Measurements from ENCODE around the gene ISOC2. TPM values are rescaled to one million over a fixed set of nuclear protein-coding genes. Genes with fewer than 3 reads are reported as not detected.
A peak's percentile ranks its signal among the peaks of the same experiment; 100 is the strongest.

The ISOC2 gene
- total RNA-seq, 1 donor from 2014 or later: 30.4 TPM

DNA sequence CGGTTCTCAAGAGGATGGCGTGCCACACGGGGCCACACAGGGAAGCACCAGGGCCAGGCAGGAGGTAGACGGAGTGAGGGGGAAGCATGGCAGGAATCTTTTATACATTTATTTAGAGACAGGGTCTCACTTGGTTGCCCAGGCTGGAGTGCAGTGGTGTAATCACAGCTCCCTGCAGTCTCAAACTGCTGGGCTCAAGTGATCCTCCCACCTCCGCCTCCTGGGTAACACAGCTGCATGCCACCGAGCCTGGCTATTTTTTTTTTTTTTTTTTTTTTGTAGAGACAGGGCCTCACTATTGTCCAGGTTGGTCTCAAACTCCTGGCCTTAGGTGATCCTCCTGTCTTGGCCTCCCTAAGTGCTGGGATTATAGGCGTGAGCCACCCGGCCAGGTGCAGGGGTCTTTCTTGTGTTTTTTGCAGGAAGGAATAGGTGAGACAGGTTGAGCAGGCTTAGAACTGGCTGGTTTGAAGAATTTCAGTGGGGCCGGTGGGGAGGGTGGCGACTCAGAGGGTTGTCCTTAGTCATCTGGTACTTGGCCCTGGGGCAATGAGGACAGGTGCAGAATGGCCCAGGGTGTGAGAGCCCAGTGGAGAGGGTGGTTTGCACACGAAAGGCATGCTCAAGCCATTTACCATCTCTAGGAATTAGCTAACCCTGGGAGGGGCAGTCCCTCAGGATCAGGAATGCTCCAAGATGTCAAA, 34.4 kb upstream of the ISOC2 start:
- H3K36me3 Mint-ChIP-seq (ENCODE audit: low read depth): no peaks in the 10 kb centered on the region
- H3K9me3 Mint-ChIP-seq: no peaks in the 10 kb centered on the region
- intact Hi-C loops (cut with micrococcal nuclease): no loop called here
- peaks cover 2% of the 10 kb centered on the region for H3K27me3 Mint-ChIP-seq (ENCODE audit: low read depth)
- H3K4me1 Mint-ChIP-seq (ENCODE audit: low read depth): no peaks in the 10 kb centered on the region
- no peak overlapping the region for H3K27ac Mint-ChIP-seq
- DNase-seq (ENCODE audit: low spot score): no peak
- no peak overlapping the region for H3K4me3 Mint-ChIP-seq (ENCODE audit: low read depth)

- Mint-ChIP-seq H3K36me3 (ENCODE audit: low read depth) (no peaks in the 10 kb centered on the region), H3K4me3 (ENCODE audit: low read depth) (peak overlapping the region; percentile 26), H3K4me1 (ENCODE audit: low read depth) (no peaks in the 10 kb centered on the region), H3K27me3 (ENCODE audit: low read depth) (peaks cover 2% of the 10 kb centered on the region), H3K9me3 (no peaks in the 10 kb centered on the region), H3K27ac (no peak overlapping the region)
- intact Hi-C loops (cut with micrococcal nuclease): no loop called here
- no peak for DNase-seq (ENCODE audit: low spot score)
Measured at GRCh38 chr19:55494172-55494761, 32.8 kb upstream of the ISOC2 start.

DNA sequence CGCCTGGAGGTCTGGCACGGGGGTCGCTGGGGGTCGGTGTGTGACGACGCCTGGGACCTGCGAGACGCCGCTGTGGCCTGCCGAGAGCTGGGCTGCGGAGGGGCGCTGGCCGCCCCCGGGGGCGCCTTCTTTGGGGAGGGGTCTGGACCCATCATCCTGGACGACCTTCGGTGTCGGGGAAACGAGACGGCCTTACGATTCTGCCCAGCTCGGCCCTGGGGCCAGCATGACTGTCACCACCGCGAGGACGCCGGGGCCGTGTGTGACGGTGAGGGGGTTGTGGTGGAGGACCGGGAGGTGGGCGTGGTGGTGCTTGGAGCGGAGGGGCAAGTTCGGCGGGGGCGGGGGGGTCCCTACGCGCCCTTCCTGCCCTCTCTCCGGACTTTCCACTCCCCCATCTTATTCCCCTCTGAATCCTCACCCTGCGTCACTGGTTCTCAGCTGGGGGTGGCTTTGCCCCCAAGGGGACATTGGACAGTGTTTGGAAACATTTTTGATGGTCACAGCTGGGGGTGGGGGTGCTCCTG, 32.3 kb upstream of the ISOC2 start:
- no peaks in the 10 kb centered on the region for H3K4me1 Mint-ChIP-seq (ENCODE audit: low read depth)
- no peak overlapping the region for H3K27ac Mint-ChIP-seq
- no peak overlapping the region for H3K4me3 Mint-ChIP-seq (ENCODE audit: low read depth)
- peaks cover 2% of the 10 kb centered on the region for H3K27me3 Mint-ChIP-seq (ENCODE audit: low read depth)
- intact Hi-C loops (cut with micrococcal nuclease): no loop called here
- H3K36me3 Mint-ChIP-seq (ENCODE audit: low read depth): no peaks in the 10 kb centered on the region
- DNase-seq (ENCODE audit: low spot score): no peak
- no peaks in the 10 kb centered on the region for H3K9me3 Mint-ChIP-seq

- H3K9me3 Mint-ChIP-seq: no peaks in the 10 kb centered on the region
- H3K27ac Mint-ChIP-seq: no peak overlapping the region
- H3K4me3 Mint-ChIP-seq (ENCODE audit: low read depth): no peak overlapping the region
- no peaks in the 10 kb centered on the region for H3K36me3 Mint-ChIP-seq (ENCODE audit: low read depth)
- H3K27me3 Mint-ChIP-seq (ENCODE audit: low read depth): peaks cover 2% of the 10 kb centered on the region
- DNase-seq (ENCODE audit: low spot score): no peak
- intact Hi-C loops (cut with micrococcal nuclease): no loop called here
- no peaks in the 10 kb centered on the region for H3K4me1 Mint-ChIP-seq (ENCODE audit: low read depth)
Measured at GRCh38 chr19:55493052-55493644, 31.7 kb upstream of the ISOC2 start.

DNA sequence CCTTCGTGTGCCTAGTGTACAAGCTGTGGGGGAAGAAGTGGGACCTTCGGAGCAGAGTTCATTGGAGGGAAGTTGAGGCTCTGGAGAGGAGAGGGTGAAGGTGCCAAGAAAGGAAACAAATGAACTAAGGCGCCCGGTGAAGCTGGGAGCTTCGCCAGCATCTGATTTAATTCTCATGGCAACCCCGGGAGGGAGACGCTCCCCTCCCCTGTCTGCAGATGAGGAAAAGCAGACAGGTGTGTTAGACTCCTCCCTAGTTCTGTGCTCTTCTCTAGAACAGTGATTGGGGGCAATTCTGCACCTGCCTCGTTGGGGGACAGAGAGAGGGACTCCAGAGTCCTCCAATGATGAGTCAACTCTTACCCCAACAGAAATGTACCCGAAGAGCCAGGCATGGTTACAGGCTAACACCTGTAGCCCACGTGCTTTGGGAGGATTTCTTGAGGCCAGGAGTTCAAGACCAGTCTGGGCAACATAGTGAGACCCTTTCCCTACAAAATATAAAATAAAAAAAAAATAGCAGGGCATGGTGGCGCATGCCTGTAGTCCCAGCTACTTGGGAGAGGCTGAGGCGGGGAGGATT, 31.0 kb upstream of the ISOC2 start:
- intact Hi-C loops (cut with micrococcal nuclease): no loop called here
- peaks cover 2% of the 10 kb centered on the region for H3K4me1 Mint-ChIP-seq (ENCODE audit: low read depth)
- DNase-seq (ENCODE audit: low spot score): no peak
- no peak overlapping the region for H3K4me3 Mint-ChIP-seq (ENCODE audit: low read depth)
- H3K36me3 Mint-ChIP-seq (ENCODE audit: low read depth): no peaks in the 10 kb centered on the region
- no peak overlapping the region for H3K27ac Mint-ChIP-seq
- H3K9me3 Mint-ChIP-seq: no peaks in the 10 kb centered on the region
- peaks cover 2% of the 10 kb centered on the region for H3K27me3 Mint-ChIP-seq (ENCODE audit: low read depth)

GRCh38 chr19:55491546-55492360, 30.3 kb upstream of the ISOC2 start:
- Mint-ChIP-seq H3K36me3 (ENCODE audit: low read depth) (no peaks in the 10 kb centered on the region), H3K27me3 (ENCODE audit: low read depth) (peaks cover 2% of the 10 kb centered on the region), H3K4me3 (ENCODE audit: low read depth) (no peak overlapping the region), H3K27ac (no peak overlapping the region), H3K9me3 (no peaks in the 10 kb centered on the region), H3K4me1 (ENCODE audit: low read depth) (peaks cover 8% of the 10 kb centered on the region)
- intact Hi-C loops (cut with micrococcal nuclease): no loop called here
- no peak for DNase-seq (ENCODE audit: low spot score)

- intact Hi-C loops (cut with micrococcal nuclease): no loop called here
- H3K4me1 Mint-ChIP-seq (ENCODE audit: low read depth): peaks cover 12% of the 10 kb centered on the region
Measured at GRCh38 chr19:55490478-55491432, 29.3 kb upstream of the ISOC2 start.

DNA sequence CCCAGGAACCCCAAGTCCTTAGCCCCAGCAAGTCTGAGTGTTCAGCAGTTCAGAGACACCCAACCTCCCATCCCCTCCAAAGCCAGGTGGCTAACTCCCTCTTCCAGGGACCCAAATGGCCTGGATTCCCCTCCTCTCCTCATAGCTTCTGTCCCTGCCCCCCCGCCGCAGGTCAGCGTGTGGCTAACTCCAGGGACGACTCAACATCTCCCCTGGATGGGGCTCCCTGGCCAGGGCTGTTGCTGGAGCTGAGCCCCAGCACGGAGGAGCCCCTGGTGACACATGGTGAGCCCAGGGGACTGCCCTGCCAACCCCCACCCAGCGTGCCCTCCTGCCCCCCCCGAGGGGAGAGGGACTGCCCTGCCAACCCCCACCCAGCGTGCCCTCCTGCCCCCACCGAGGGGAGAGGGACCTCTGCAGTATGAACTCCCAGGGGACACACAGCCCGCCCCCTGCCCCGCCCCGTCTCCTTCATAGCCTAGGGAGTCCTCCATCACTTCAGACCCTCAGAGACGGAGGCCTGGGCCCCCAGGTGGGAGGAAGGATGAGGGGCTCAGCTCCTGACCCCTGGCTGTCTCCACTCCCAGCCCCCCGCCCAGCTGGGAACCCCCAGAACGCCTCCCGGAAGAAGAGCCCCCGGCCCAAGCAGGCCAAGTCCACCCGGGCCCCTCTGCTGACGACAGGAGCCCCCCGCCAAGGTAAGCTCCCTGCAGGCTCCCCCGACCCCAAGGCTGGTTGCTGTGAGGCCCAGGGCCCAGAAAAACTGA, 28.5 kb upstream of the ISOC2 start:
- no peaks in the 10 kb centered on the region for H3K36me3 Mint-ChIP-seq (ENCODE audit: low read depth)
- intact Hi-C loops (cut with micrococcal nuclease): no loop called here
- no peak overlapping the region for H3K4me3 Mint-ChIP-seq (ENCODE audit: low read depth)
- H3K4me1 Mint-ChIP-seq (ENCODE audit: low read depth): peaks cover 12% of the 10 kb centered on the region
- H3K27ac Mint-ChIP-seq: no peak overlapping the region
- no peak for DNase-seq (ENCODE audit: low spot score)
- H3K9me3 Mint-ChIP-seq: no peaks in the 10 kb centered on the region
- H3K27me3 Mint-ChIP-seq (ENCODE audit: low read depth): peaks cover 2% of the 10 kb centered on the region

More at GRCh38 chr19:55490478-55491432, 29.3 kb upstream of the ISOC2 start:
- Mint-ChIP-seq H3K9me3 (no peaks in the 10 kb centered on the region), H3K4me3 (ENCODE audit: low read depth) (no peak overlapping the region), H3K27ac (no peak overlapping the region), H3K27me3 (ENCODE audit: low read depth) (peaks cover 2% of the 10 kb centered on the region), H3K36me3 (ENCODE audit: low read depth) (no peaks in the 10 kb centered on the region)
- no peak for DNase-seq (ENCODE audit: low spot score)

- intact Hi-C loops (cut with micrococcal nuclease): no loop called here
- H3K27ac Mint-ChIP-seq: no peak overlapping the region
- H3K4me3 Mint-ChIP-seq (ENCODE audit: low read depth): no peak overlapping the region
- no peaks in the 10 kb centered on the region for H3K9me3 Mint-ChIP-seq
- H3K4me1 Mint-ChIP-seq (ENCODE audit: low read depth): peaks cover 12% of the 10 kb centered on the region
- H3K27me3 Mint-ChIP-seq (ENCODE audit: low read depth): peaks cover 2% of the 10 kb centered on the region
- no peaks in the 10 kb centered on the region for H3K36me3 Mint-ChIP-seq (ENCODE audit: low read depth)
- DNase-seq (ENCODE audit: low spot score): no peak
Measured at GRCh38 chr19:55488986-55489710, 27.7 kb upstream of the ISOC2 start.

DNA sequence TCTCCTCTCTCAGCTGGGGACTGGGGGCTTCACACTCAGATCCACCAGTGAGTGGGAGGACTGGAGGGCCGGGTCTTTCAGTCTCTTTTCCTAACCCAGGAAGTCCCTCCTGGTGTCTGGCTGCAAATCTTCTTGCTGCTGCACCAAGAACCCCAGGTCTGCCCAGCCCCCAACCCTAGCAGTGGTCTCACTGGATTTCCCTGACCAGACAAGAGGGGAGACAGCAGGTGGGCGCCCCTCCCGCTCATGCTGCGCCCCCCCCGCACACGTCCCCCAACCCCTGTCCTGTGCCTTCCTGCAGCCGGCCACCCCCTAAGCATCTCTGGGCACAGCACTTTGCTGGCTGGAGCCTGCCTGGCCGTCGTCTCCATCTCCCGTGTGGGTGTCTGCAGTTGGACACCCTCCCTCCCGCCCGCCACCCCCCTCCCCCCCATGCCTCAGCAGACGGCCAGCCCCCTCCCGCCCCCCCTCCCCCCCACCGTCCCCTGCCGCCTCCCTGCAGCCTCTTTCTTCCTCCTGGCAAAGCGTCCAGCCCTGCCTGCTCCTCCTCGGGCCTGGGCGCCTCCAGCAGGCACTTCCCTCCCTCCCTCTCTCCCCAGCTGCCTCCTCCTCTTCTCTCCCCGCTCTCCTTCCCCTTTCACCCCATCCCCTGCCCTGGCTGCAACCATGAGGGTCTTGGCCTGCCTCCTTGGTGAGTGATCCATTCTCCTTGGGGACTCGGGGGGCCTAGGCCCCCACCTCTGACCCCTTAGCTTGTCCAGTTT, 26.7 kb upstream of the ISOC2 start, which contains the start of gene SSC5D:
Gene SSC5D (plus strand): TSS at position 513 of the 764 bp plus-strand sequence. CDS start 154 bp downstream, at position 667.
- no peak for DNase-seq (ENCODE audit: low spot score)
- H3K4me3 Mint-ChIP-seq (ENCODE audit: low read depth): peak within 1 kb of the TSS; percentile 38
- H3K27ac Mint-ChIP-seq: peak within 1 kb of the TSS; percentile 69
- H3K27me3 Mint-ChIP-seq (ENCODE audit: low read depth): peaks cover 2% of the 10 kb centered on the region
- H3K9me3 Mint-ChIP-seq: no peaks in the 10 kb centered on the region
- intact Hi-C loops (cut with micrococcal nuclease): no loop called here
- H3K36me3 Mint-ChIP-seq (ENCODE audit: low read depth): no peaks in the 10 kb centered on the region
- peaks cover 12% of the 10 kb centered on the region for H3K4me1 Mint-ChIP-seq (ENCODE audit: low read depth)
